HG02852 (cell line): ENCODE results near the gene SLC6A5.

ENCODE experiments used
- ATAC-seq: cut with Tn5 transposase; IDR thresholded peaks from one replicate; pipeline ENCODE4 v1.9.1; 2021; ENCODE audit warnings: mild to moderate bottlenecking, moderate library complexity; ENCODE audit not compliant: unreplicated experiment

SLC6A5 gene

GRCh38 chr11:20596205-20597153 is 2.9 kb upstream of the SLC6A5 start:
- no peak for ATAC-seq

- no peak for ATAC-seq
These were observed 2.2 kb upstream of the SLC6A5 start for GRCh38 chr11:20597154-20597679.

GRCh38 chr11:20597680-20598484 is 1.5 kb upstream of the SLC6A5 start:
- no peak for ATAC-seq

GRCh38 chr11:20598492-20598891 is 916 bp upstream of the SLC6A5 start:
- ATAC-seq = no peak

- no peak for ATAC-seq
These were observed 575 bp downstream of the SLC6A5 start for GRCh38 chr11:20600020-20600346.

- no peak for ATAC-seq
These were observed 1.1 kb downstream of the SLC6A5 start for GRCh38 chr11:20600551-20600950.

- no peak for ATAC-seq
These were observed 2.0 kb downstream of the SLC6A5 start for GRCh38 chr11:20601221-20601914.

- ATAC-seq = no peak
These were observed 4.9 kb downstream of the SLC6A5 start for GRCh38 chr11:20604295-20604803.

- ATAC-seq = no peak
These were observed 5.6 kb downstream of the SLC6A5 start for GRCh38 chr11:20604864-20605601.

GRCh38 chr11:20605602-20606091 is 6.2 kb downstream of the SLC6A5 start:
- no peak for ATAC-seq

- no peak for ATAC-seq
These were observed 9.5 kb downstream of the SLC6A5 start for GRCh38 chr11:20608934-20609333.

- ATAC-seq = peak; percentile 99
These were observed 10.6 kb downstream of the SLC6A5 start for GRCh38 chr11:20609727-20610707.

- no peak for ATAC-seq
These were observed 11.4 kb downstream of the SLC6A5 start for GRCh38 chr11:20610825-20611224.

- no peak for ATAC-seq
These were observed 12.0 kb downstream of the SLC6A5 start for GRCh38 chr11:20611445-20611844.

- no peak for ATAC-seq
These were observed 12.5 kb downstream of the SLC6A5 start for GRCh38 chr11:20611892-20612291.

GRCh38 chr11:20612416-20612815 is 13.0 kb downstream of the SLC6A5 start:
- ATAC-seq = no peak

GRCh38 chr11:20616920-20617319 is 17.5 kb downstream of the SLC6A5 start:
- ATAC-seq = no peak

GRCh38 chr11:20617346-20618005 is 18.1 kb downstream of the SLC6A5 start:
- ATAC-seq = no peak
